ENCODE measurements around the gene SPATS1. TPM values are rescaled to one million over a fixed set of nuclear protein-coding genes. Genes with fewer than 3 reads are reported as not detected.

SPATS1 gene
- polyA plus RNA-seq, 1 donor from 2014 or later, result not detected

- Histone ChIP-seq H3F3A (ENCODE audit: insufficient read depth, low read length, poor library complexity, severe bottlenecking) (no peaks in the 10 kb centered on the region), H2AFZ (ENCODE audit: low read depth, low read length) (no peak overlapping the region), H3K9ac (ENCODE audit: low read length) (peak overlapping the region; percentile 12), H3K27ac (ENCODE audit: low read length) (no peak overlapping the region), H3K79me2 (replicated peaks; ENCODE audit: insufficient read depth, low read length) (peaks cover 26% of the 10 kb centered on the region), H4K20me1 (ENCODE audit: insufficient read depth) (no peaks in the 10 kb centered on the region), H3K36me3 (ENCODE audit: insufficient read depth, low read length) (peaks cover 5% of the 10 kb centered on the region), H3K9me3 (ENCODE audit: low read length) (no peaks in the 10 kb centered on the region), H3K4me3 (ENCODE audit: low read length) (peak overlapping the region; percentile 84), H3K9me2 (ENCODE audit: insufficient read depth, low read length) (peaks cover 3% of the 10 kb centered on the region), H3K27me3 (ENCODE audit: insufficient read depth, low read depth, low read length) (no peaks in the 10 kb centered on the region), H3K4me2 (ENCODE audit: low read length) (peak overlapping the region; percentile 96)
- TF ChIP-seq EP300 (conservative IDR thresholded peaks at IDR 0.05; ENCODE audit: poor library complexity, severe bottlenecking) (no peak), EZH2 (IDR thresholded peaks at IDR 0.05; ENCODE audit: borderline replicate concordance, insufficient read depth, low read length, poor library complexity, severe bottlenecking) (no peak), SMC3 (conservative IDR thresholded peaks at IDR 0.05; ENCODE audit: poor library complexity) (no peak), REST (IDR thresholded peaks at IDR 0.05; ENCODE audit: borderline replicate concordance) (no peak), CTCF (IDR thresholded peaks at IDR 0.05; ENCODE audit: poor library complexity, severe bottlenecking) (no peak), RAD21 (conservative IDR thresholded peaks at IDR 0.05) (no peak), TAF1 (IDR thresholded peaks at IDR 0.05; ENCODE audit: low read depth) (no peak), MXI1 (conservative IDR thresholded peaks at IDR 0.05; ENCODE audit: poor library complexity, severe bottlenecking) (no peak), POLR2AphosphoS5 (IDR thresholded peaks at IDR 0.05) (no peak)
These were observed 46.4 kb downstream of the SPATS1 start for GRCh38 chr6:44388887-44389286.

GRCh38 chr6:44390158-44390683, 47.8 kb downstream of the SPATS1 start:
- TF ChIP-seq MXI1 (conservative IDR thresholded peaks at IDR 0.05; ENCODE audit: poor library complexity, severe bottlenecking) (no peak), REST (IDR thresholded peaks at IDR 0.05; ENCODE audit: borderline replicate concordance) (no peak), POLR2AphosphoS5 (IDR thresholded peaks at IDR 0.05) (no peak), TAF1 (IDR thresholded peaks at IDR 0.05; ENCODE audit: low read depth) (no peak), CTCF (IDR thresholded peaks at IDR 0.05; ENCODE audit: poor library complexity, severe bottlenecking) (no peak), SMC3 (conservative IDR thresholded peaks at IDR 0.05; ENCODE audit: poor library complexity) (no peak), EZH2 (IDR thresholded peaks at IDR 0.05; ENCODE audit: borderline replicate concordance, insufficient read depth, low read length, poor library complexity, severe bottlenecking) (no peak), RAD21 (conservative IDR thresholded peaks at IDR 0.05) (no peak), EP300 (conservative IDR thresholded peaks at IDR 0.05; ENCODE audit: poor library complexity, severe bottlenecking) (no peak)
- Histone ChIP-seq H3K27me3 (ENCODE audit: insufficient read depth, low read depth, low read length) (no peaks in the 10 kb centered on the region), H3K4me2 (ENCODE audit: low read length) (peak overlapping the region; percentile 30), H3F3A (ENCODE audit: insufficient read depth, low read length, poor library complexity, severe bottlenecking) (no peaks in the 10 kb centered on the region), H4K20me1 (ENCODE audit: insufficient read depth) (no peaks in the 10 kb centered on the region), H3K9me2 (ENCODE audit: insufficient read depth, low read length) (peaks cover 3% of the 10 kb centered on the region), H3K36me3 (ENCODE audit: insufficient read depth, low read length) (peaks cover 8% of the 10 kb centered on the region), H2AFZ (ENCODE audit: low read depth, low read length) (no peak overlapping the region), H3K4me3 (ENCODE audit: low read length) (peak overlapping the region; percentile 84), H3K9ac (ENCODE audit: low read length) (no peak overlapping the region), H3K79me2 (replicated peaks; ENCODE audit: insufficient read depth, low read length) (peaks cover 26% of the 10 kb centered on the region), H3K9me3 (ENCODE audit: low read length) (no peaks in the 10 kb centered on the region), H3K27ac (ENCODE audit: low read length) (no peak overlapping the region)
